Brain microvascular endothelial cell (primary cell): ENCODE data around the gene PTPRN2.

Source experiments
- DNase-seq: peaks from one replicate; pipeline ENCODE4 v3.0.0-alpha.2; 2020
- H3K27ac ChIP-seq: fragments of 250-450 bp; sonication (Bioruptor Pico); 2 replicates; pipeline ENCODE4 v1.5.1; 2020; ENCODE audit warnings: mild to moderate bottlenecking, moderate library complexity
- H3K27me3 ChIP-seq: fragments of 250-450 bp; sonication (Bioruptor Pico); replicated peaks from 2 replicates; pipeline ENCODE4 v1.5.1; 2020; ENCODE audit warnings: mild to moderate bottlenecking
- H3K36me3 ChIP-seq: fragments of 250-450 bp; sonication (Bioruptor Pico); replicated peaks from 2 replicates; pipeline ENCODE4 v1.5.1; 2020; ENCODE audit warnings: mild to moderate bottlenecking
- H3K4me3 ChIP-seq: 2 replicates; pipeline ENCODE4 v1.5.1; 2011; ENCODE audit warnings: low read depth, mild to moderate bottlenecking, control low read depth, low read length, moderate library complexity
- in situ Hi-C: cut with HindIII; loops from 2 replicates; pipeline ENCODE4 v1.10.0; 2017; ENCODE audit warnings: low sequenced_read_pairs, low pct_ligation_motif_present
- TF ChIP-seq, protein P1 (sequence below): IDR thresholded peaks from 2 replicates; pipeline ENCODE4 v1.5.1; 2011; ENCODE audit warnings: low read depth, mild to moderate bottlenecking, moderate library complexity, low read length, control low read depth, inconsistent platforms; ENCODE audit errors: missing control alignments

PTPRN2 gene

DNA sequence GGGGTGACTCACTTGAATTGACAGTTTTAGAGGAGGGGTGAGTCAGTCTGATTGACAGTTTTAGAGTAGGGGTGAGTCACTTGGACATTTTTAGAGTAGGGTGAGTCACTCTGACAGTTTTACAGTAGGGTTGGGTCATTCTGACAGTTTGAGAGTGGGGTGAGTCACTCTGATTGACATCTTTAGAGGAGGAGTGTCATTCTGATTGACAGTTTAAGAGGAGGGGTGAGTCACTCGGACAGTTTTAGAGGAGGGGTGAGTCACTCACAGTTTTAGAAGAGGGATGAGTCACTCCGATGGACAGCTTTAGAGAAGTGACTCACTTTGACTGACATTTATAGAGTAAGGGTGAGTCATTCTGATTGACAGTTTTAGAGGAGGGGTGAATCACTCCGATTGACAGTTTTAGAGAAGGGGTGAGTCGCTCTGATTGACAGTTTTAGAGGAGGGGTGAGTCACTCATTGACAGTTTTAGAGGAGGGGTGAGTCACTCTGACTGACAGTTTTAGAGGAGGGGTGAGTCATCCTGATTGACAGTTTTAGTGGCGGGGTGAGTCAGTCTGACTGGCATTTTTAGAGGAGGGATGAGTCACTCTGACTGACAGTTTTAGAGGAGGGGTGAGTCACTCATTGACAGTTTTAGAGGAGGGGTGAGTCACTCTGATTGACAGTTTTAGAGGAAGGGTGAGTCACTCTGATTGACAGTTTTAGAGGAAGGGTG, 655.0 kb downstream of the PTPRN2 start:
- Histone ChIP-seq H3K27me3 (no peaks in the 10 kb centered on the region), H3K4me3 (no peak overlapping the region), H3K36me3 (no peaks in the 10 kb centered on the region), H3K27ac (no peak overlapping the region)
- peak; percentile 1 for DNase-seq
- in situ Hi-C loops: no loop called here
- TF ChIP-seq, protein P1, sequence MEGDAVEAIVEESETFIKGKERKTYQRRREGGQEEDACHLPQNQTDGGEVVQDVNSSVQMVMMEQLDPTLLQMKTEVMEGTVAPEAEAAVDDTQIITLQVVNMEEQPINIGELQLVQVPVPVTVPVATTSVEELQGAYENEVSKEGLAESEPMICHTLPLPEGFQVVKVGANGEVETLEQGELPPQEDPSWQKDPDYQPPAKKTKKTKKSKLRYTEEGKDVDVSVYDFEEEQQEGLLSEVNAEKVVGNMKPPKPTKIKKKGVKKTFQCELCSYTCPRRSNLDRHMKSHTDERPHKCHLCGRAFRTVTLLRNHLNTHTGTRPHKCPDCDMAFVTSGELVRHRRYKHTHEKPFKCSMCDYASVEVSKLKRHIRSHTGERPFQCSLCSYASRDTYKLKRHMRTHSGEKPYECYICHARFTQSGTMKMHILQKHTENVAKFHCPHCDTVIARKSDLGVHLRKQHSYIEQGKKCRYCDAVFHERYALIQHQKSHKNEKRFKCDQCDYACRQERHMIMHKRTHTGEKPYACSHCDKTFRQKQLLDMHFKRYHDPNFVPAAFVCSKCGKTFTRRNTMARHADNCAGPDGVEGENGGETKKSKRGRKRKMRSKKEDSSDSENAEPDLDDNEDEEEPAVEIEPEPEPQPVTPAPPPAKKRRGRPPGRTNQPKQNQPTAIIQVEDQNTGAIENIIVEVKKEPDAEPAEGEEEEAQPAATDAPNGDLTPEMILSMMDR: no peak

DNA sequence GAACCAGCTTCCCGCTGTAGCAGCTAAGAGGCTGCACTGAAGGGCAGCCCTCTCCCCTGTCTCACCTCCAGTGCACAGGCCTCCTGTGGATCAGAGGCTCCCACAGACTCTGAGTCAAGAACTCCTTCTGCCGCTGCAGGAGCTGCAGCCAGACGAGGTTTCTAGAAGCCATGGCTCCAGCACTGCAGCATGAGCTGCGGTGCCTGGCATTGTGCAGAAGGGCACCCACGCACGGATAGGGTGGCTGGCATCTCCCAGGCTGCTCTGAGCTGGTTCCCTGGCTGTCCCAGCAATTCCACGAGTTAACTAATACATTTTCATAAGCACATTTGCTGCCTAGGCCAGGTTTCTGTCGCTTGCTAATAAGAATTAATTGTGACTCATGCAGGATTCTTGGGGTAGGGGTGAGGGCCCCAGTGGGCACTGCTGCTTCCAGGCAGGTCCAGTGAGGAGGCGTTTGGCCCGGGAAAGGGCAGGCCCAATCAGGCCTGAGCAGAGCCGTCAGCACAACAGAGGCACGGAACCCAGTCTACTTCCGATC, 656.6 kb downstream of the PTPRN2 start:
- TF ChIP-seq, protein P1: no peak
- H3K27ac ChIP-seq: no peak overlapping the region
- H3K36me3 ChIP-seq: no peaks in the 10 kb centered on the region
- no peaks in the 10 kb centered on the region for H3K27me3 ChIP-seq
- in situ Hi-C loops: no loop called here
- no peak for DNase-seq
- H3K4me3 ChIP-seq: no peak overlapping the region

DNA sequence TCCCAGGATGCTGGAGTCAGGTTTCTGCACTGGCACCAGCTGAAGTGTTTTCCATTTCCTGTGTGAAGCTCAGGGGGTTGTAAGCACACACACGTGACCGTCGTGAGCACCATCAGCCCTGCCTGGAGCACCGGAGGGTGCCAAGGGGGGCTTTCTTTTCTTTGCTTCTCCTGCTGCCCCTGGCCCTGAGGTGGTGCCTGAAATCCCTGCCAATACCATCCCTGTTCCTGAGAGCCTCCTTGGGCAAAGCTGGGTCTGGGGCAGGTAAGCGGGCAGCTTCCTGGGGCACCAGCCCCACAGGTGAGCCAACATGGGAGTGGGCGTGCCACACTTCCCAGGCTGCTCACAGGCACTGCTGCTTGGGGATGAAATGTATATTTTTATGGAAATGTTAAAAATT, 657.2 kb downstream of the PTPRN2 start:
- DNase-seq: no peak
- no peak overlapping the region for H3K4me3 ChIP-seq
- no peaks in the 10 kb centered on the region for H3K36me3 ChIP-seq
- TF ChIP-seq, protein P1: no peak
- H3K27ac ChIP-seq: no peak overlapping the region
- in situ Hi-C loops: no loop called here
- no peaks in the 10 kb centered on the region for H3K27me3 ChIP-seq

DNA sequence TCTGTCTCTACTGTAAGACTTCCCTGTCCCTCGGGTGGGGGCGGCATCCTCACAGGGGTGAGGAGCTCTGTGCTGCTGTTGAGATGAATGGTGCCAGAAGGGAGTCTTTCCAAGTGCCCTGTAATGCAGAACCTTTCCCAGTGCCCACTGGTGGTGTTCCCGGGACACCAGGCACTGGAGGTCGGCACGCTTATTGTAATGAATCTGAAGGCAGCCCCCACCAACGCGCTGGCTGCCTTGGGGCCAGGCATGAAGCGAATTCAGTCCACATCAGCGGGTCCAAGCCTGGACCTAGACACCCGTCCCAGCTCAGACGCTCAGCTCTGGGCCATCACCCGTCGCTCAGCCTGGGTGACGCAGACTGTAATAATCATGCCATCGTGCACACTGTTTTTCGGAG, 658.0 kb downstream of the PTPRN2 start:
- Histone ChIP-seq H3K27ac (no peak overlapping the region), H3K36me3 (no peaks in the 10 kb centered on the region), H3K27me3 (no peaks in the 10 kb centered on the region), H3K4me3 (no peak overlapping the region)
- TF ChIP-seq, protein P1: no peak
- in situ Hi-C loops: no loop called here
- DNase-seq: no peak

DNA sequence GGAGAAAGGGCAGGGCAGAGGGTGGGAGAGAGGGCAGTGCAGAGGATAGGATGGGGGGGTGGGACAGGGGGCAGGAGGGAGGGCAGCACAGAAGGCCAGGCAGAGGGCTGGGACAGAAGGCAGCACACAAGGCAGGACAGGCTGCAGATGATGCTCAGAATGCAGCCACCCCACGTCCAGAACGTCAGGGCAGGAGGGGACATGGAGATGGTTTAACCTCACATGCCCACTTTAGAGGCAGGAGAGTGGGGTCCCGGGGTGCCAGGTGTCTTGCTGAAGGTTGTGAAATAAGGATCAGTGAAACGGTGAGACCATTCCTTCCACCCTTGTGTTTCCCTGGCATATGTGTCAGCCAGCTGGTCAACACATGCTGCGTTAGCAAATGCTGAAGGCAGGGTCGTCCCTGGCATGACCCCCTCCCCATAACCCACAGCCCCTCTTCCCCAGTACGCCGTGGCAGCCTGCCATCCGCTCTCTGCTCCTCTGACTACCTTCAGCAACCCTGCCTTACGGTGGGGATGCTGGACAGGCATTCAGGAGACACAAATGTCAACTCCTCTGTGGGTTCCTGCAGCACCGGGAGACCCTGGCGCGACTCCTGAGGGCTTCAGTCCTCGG, 658.7 kb downstream of the PTPRN2 start:
- no peak for DNase-seq
- no peak overlapping the region for H3K4me3 ChIP-seq
- H3K27ac ChIP-seq: no peak overlapping the region
- TF ChIP-seq, protein P1: no peak
- no peaks in the 10 kb centered on the region for H3K36me3 ChIP-seq
- in situ Hi-C loops: no loop called here
- no peaks in the 10 kb centered on the region for H3K27me3 ChIP-seq
